Measurements from ENCODE around the gene APCDD1. TPM values are rescaled to one million over a fixed set of nuclear protein-coding genes. Genes with fewer than 3 reads are reported as not detected.

Gene APCDD1
- total and polyA plus RNA-seq, 2 donors (not counting 1 experiment from before 2014, with no cell fraction given) = 15.3 to 17.3 TPM

DNA sequence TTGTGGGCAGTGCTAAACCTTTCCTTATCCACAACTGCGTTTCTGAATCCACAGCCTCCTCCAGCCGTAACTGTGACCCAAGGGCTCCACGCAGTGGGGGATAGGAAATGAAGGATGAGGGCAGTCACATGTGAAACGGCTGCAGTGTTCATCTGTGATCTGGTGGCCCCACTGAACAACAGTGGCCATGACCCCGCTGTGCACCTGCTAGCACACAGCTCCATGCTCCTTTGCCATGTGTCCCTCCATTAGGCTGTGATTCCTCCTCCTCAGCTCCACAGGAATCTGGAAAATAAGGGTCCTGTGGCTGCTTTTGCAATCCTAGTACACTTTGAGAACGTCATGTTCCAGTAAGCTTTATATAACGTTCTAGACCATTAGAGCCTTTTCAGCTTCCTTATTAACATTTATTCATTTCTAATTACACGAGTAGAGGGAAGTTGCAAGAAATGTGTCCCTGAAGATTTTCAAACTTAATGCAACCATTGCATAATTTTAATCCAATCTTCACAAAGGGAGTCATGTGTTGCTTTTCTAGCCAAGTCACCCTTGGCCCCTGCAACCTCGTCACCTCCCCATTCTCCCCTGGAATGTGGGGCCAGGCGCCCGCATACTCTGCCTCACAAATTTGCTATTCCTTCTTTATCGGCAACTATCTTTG lies 64.3 kb downstream of the APCDD1 start:
- no peak overlapping the region for H3K9ac ChIP-seq (ENCODE audit: insufficient read depth, low read length)
- H3K36me3 ChIP-seq (ENCODE audit: control insufficient read depth, insufficient read depth, low read length) = no peaks in the 10 kb centered on the region
- H4K20me1 ChIP-seq (ENCODE audit: control insufficient read depth, extremely low read depth, insufficient read depth, low read length) = no peaks in the 10 kb centered on the region
- H3K27me3 ChIP-seq (ENCODE audit: control insufficient read depth, insufficient read depth, low read length) = no peaks in the 10 kb centered on the region
- no peak overlapping the region for H3K27ac ChIP-seq (ENCODE audit: insufficient read depth, low read length)
- no peaks in the 10 kb centered on the region for H3K9me3 ChIP-seq (ENCODE audit: control insufficient read depth, insufficient read depth, low read depth, low read length)
- TF ChIP-seq, protein P1, sequence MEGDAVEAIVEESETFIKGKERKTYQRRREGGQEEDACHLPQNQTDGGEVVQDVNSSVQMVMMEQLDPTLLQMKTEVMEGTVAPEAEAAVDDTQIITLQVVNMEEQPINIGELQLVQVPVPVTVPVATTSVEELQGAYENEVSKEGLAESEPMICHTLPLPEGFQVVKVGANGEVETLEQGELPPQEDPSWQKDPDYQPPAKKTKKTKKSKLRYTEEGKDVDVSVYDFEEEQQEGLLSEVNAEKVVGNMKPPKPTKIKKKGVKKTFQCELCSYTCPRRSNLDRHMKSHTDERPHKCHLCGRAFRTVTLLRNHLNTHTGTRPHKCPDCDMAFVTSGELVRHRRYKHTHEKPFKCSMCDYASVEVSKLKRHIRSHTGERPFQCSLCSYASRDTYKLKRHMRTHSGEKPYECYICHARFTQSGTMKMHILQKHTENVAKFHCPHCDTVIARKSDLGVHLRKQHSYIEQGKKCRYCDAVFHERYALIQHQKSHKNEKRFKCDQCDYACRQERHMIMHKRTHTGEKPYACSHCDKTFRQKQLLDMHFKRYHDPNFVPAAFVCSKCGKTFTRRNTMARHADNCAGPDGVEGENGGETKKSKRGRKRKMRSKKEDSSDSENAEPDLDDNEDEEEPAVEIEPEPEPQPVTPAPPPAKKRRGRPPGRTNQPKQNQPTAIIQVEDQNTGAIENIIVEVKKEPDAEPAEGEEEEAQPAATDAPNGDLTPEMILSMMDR (conservative IDR thresholded peaks at IDR 0.05 in 1 of 2, IDR thresholded peaks at IDR 0.05 in 1 of 2; ENCODE audit: low read depth in 1 of 2, low read length in 2 of 2) = peak; percentile 46 to 48
- no peak for TF ChIP-seq EZH2 (IDR thresholded peaks at IDR 0.05; ENCODE audit: low read length, missing control alignments)
- H2AFZ ChIP-seq (ENCODE audit: low read length) = no peak overlapping the region
- peak; percentile 24 to 61 for DNase-seq (ENCODE audit: low read depth in 2 of 2)
- H3K79me2 ChIP-seq (ENCODE audit: control insufficient read depth, insufficient read depth, low read length) = no peaks in the 10 kb centered on the region
- no peak overlapping the region for H3K4me3 ChIP-seq (replicated peaks in 1 of 4; ENCODE audit: control extremely low read depth in 1 of 4, insufficient read depth in 1 of 4, low read depth in 3 of 4, low read length in 4 of 4)
- no peak overlapping the region for H3K4me2 ChIP-seq (ENCODE audit: extremely low read depth, insufficient read depth, low read length)
- peaks cover 7% of the 10 kb centered on the region for H3K4me1 ChIP-seq (ENCODE audit: control insufficient read depth, extremely low read depth, insufficient read depth, low read length)

DNA sequence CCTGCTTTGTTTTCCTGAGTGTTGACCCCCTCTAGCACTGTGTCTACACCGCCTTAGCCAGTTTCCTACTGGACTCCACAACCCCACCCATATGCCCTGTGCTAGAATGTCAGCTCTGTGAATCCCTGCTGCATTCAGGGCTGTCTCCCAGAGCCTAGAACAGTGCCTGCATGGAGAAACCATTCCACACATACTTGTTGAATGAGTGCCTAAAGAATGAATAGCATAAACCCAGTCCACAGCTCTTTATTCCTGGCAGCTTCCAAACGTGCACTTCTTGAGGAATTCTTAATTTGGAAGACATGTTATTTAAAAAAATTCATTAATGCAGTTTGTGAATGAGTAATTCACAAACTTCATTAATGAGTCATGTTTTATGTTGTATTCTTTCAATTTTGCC lies 64.9 kb downstream of the APCDD1 start:
- Histone ChIP-seq H3K79me2 (ENCODE audit: control insufficient read depth, insufficient read depth, low read length) (no peaks in the 10 kb centered on the region), H3K9me3 (ENCODE audit: control insufficient read depth, insufficient read depth, low read depth, low read length) (no peaks in the 10 kb centered on the region), H3K9ac (ENCODE audit: insufficient read depth, low read length) (no peak overlapping the region), H3K27me3 (ENCODE audit: control insufficient read depth, insufficient read depth, low read length) (no peaks in the 10 kb centered on the region), H3K27ac (ENCODE audit: insufficient read depth, low read length) (no peak overlapping the region), H3K4me1 (ENCODE audit: control insufficient read depth, extremely low read depth, insufficient read depth, low read length) (peaks cover 7% of the 10 kb centered on the region), H3K4me3 (replicated peaks in 1 of 4; ENCODE audit: control extremely low read depth in 1 of 4, insufficient read depth in 1 of 4, low read depth in 3 of 4, low read length in 4 of 4) (peak overlapping the region in 1 of 4 experiments; percentile 1), H4K20me1 (ENCODE audit: control insufficient read depth, extremely low read depth, insufficient read depth, low read length) (no peaks in the 10 kb centered on the region), H2AFZ (ENCODE audit: low read length) (no peak overlapping the region), H3K4me2 (ENCODE audit: extremely low read depth, insufficient read depth, low read length) (peak overlapping the region; percentile 61), H3K36me3 (ENCODE audit: control insufficient read depth, insufficient read depth, low read length) (no peaks in the 10 kb centered on the region)
- peak in 1 of 2 donors; percentile 58 for DNase-seq (ENCODE audit: low read depth in 2 of 2)
- TF ChIP-seq, protein P1 (conservative IDR thresholded peaks at IDR 0.05 in 1 of 2, IDR thresholded peaks at IDR 0.05 in 1 of 2; ENCODE audit: low read depth in 1 of 2, low read length in 2 of 2) = no peak
- no peak for TF ChIP-seq EZH2 (IDR thresholded peaks at IDR 0.05; ENCODE audit: low read length, missing control alignments)

DNA sequence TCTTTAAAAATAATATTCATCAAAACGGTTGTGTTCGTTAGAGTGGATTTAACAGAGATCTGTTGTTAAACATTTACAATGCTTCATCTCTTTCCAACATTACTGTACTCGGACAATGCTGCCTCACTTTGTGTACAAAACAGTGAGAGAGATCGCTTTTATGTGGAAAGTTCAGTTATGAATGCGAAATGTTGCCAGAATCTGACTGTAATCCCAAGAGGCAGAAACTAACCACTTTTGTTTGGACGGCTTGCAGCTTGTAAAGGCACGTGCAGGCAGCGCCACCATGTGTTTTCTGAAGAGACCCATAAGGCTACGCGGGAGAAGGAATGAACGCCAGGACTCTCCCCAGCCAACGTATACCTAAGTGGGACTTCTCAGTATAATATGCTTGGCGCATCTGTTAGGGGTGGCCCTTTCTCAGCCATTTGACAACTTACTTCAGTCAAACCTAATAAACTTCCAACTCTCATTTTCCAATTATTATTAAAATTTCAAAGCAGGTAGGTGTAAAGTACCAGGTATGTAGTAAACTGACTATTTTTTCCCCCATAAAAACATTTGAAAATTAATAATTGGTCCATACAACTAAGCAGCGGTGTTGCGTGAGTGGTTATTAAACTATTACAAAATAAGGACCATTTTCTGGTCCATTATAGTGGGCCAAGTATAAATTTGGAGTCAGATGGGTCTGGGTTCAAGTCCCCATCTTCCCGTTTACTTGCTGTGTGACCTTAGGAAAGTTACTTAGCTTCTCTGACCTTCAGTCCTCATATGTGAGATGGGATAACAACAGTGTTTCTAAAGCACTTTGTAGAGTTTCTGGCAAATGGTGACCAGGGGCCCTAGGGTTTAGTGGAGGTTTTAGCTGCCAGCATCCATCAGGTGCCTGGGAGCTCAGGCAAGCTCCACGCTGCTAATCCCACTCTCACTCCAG lies 65.8 kb downstream of the APCDD1 start:
- H3K4me1 ChIP-seq (ENCODE audit: control insufficient read depth, extremely low read depth, insufficient read depth, low read length) = peaks cover 12% of the 10 kb centered on the region
- no peaks in the 10 kb centered on the region for H3K36me3 ChIP-seq (ENCODE audit: control insufficient read depth, insufficient read depth, low read length)
- H3K79me2 ChIP-seq (ENCODE audit: control insufficient read depth, insufficient read depth, low read length) = no peaks in the 10 kb centered on the region
- no peaks in the 10 kb centered on the region for H4K20me1 ChIP-seq (ENCODE audit: control insufficient read depth, extremely low read depth, insufficient read depth, low read length)
- H3K4me3 ChIP-seq (replicated peaks in 1 of 4; ENCODE audit: control extremely low read depth in 1 of 4, insufficient read depth in 1 of 4, low read depth in 3 of 4, low read length in 4 of 4) = peak overlapping the region in 3 of 4 experiments; percentile 1 to 27 (median 6)
- no peaks in the 10 kb centered on the region for H3K9me3 ChIP-seq (ENCODE audit: control insufficient read depth, insufficient read depth, low read depth, low read length)
- no peak overlapping the region for H3K9ac ChIP-seq (ENCODE audit: insufficient read depth, low read length)
- no peak overlapping the region for H2AFZ ChIP-seq (ENCODE audit: low read length)
- no peak overlapping the region for H3K27ac ChIP-seq (ENCODE audit: insufficient read depth, low read length)
- DNase-seq (ENCODE audit: low read depth in 2 of 2) = peak; percentile 85 to 96
- H3K4me2 ChIP-seq (ENCODE audit: extremely low read depth, insufficient read depth, low read length) = peak overlapping the region; percentile 61
- no peaks in the 10 kb centered on the region for H3K27me3 ChIP-seq (ENCODE audit: control insufficient read depth, insufficient read depth, low read length)
- TF ChIP-seq, protein P1 (conservative IDR thresholded peaks at IDR 0.05 in 1 of 2, IDR thresholded peaks at IDR 0.05 in 1 of 2; ENCODE audit: low read depth in 1 of 2, low read length in 2 of 2) = peak; percentile 73 to 83
- TF ChIP-seq EZH2 (IDR thresholded peaks at IDR 0.05; ENCODE audit: low read length, missing control alignments) = no peak
